Fibroblast of lung (primary cell): ENCODE data around the gene MAGI2.

ENCODE experiments used
- EZH2 ChIP-seq: IDR thresholded peaks from 2 replicates; pipeline ENCODE4 v1.5.1; 2012; ENCODE audit warnings: low read length, control low read depth, mild to moderate bottlenecking; ENCODE audit errors: missing control alignments
- TF ChIP-seq, protein P1 (sequence below), 2 donors: IDR thresholded peaks in 1 of 2; conservative IDR thresholded peaks in 1 of 2; 1 replicate in 1 of 2; 2 replicates in 1 of 2; pipeline ENCODE4 v1.5.1; 2011 to 2012; ENCODE audit warnings: low read length in 2 of 2, control low read depth in 1 of 2, inconsistent platforms in 1 of 2, low read depth in 1 of 2, mild to moderate bottlenecking in 1 of 2

DNA sequence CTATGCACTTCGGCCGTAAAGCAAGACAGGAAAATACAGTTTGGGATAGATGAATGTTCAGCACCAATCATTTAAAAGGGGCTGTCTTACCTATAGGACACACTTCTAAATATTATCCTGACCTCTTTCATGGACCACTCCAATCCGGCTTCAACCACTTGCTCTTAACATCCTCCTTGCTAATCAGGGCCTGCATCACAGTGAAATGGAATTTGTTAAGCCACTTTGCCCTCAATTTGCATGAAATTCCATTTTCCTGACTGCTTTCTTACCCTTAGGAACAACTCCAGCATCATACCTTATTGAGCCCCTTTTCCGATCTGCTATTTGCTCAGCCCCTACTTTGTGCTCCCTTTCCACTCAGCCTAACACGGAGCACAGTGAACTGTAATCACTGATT, 987.6 kb downstream of the MAGI2 start:
- TF ChIP-seq, protein P1, sequence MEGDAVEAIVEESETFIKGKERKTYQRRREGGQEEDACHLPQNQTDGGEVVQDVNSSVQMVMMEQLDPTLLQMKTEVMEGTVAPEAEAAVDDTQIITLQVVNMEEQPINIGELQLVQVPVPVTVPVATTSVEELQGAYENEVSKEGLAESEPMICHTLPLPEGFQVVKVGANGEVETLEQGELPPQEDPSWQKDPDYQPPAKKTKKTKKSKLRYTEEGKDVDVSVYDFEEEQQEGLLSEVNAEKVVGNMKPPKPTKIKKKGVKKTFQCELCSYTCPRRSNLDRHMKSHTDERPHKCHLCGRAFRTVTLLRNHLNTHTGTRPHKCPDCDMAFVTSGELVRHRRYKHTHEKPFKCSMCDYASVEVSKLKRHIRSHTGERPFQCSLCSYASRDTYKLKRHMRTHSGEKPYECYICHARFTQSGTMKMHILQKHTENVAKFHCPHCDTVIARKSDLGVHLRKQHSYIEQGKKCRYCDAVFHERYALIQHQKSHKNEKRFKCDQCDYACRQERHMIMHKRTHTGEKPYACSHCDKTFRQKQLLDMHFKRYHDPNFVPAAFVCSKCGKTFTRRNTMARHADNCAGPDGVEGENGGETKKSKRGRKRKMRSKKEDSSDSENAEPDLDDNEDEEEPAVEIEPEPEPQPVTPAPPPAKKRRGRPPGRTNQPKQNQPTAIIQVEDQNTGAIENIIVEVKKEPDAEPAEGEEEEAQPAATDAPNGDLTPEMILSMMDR (conservative IDR thresholded peaks at IDR 0.05 in 1 of 2, IDR thresholded peaks at IDR 0.05 in 1 of 2; ENCODE audit: low read depth in 1 of 2, low read length in 2 of 2) = no peak
- no peak for TF ChIP-seq EZH2
